ENCODE data around the gene SIRT1.

- TF ChIP-seq ZNF274 (IDR thresholded peaks at IDR 0.05; ENCODE audit: low read depth, low read length) (no peak), YY1 (IDR thresholded peaks at IDR 0.05; ENCODE audit: insufficient read depth, insufficient read length) (no peak)
Observed at GRCh38 chr10:67933199-67933598, 48.7 kb downstream of the SIRT1 start.

Data from NT2/D1 (cell line).